ENCODE measurements around the gene CHKB. TPM values are rescaled to one million over a fixed set of nuclear protein-coding genes. Genes with fewer than 3 reads are reported as not detected.

Gene CHKB
- total RNA-seq, 1 donor from 2014 or later: 36.1 TPM

- Mint-ChIP-seq H3K27ac (ENCODE audit: unreplicated experiment) (peak overlapping the region; percentile 69), H3K4me1 (ENCODE audit: low read depth, unreplicated experiment) (peaks cover 3% of the 10 kb centered on the region), H3K36me3 (ENCODE audit: low read depth, unreplicated experiment) (peaks cover 5% of the 10 kb centered on the region), H3K27me3 (ENCODE audit: low read depth, unreplicated experiment) (peaks cover 13% of the 10 kb centered on the region), H3K4me3 (ENCODE audit: unreplicated experiment) (peak overlapping the region; percentile 88), H3K9me3 (ENCODE audit: unreplicated experiment) (no peaks in the 10 kb centered on the region)
- Histone ChIP-seq H4K20me1 (ENCODE audit: insufficient read depth, low read length) (no peaks in the 10 kb centered on the region), H3K27me3 (ENCODE audit: insufficient read depth, low read length) (peaks cover 5% of the 10 kb centered on the region), H3K27ac (ENCODE audit: low read depth, low read length) (peak overlapping the region; percentile 88), H3K9me3 (ENCODE audit: insufficient read depth, low read depth, low read length) (no peaks in the 10 kb centered on the region), H3K4me1 (ENCODE audit: insufficient read depth, low read length) (peaks cover 14% of the 10 kb centered on the region), H3K36me3 (ENCODE audit: insufficient read depth, low read length) (no peaks in the 10 kb centered on the region), H3K4me3 (ENCODE audit: insufficient read depth, low read depth, low read length) (peak overlapping the region; percentile 75), H2AFZ (ENCODE audit: low read depth, low read length) (peak overlapping the region; percentile 99), H3K9ac (ENCODE audit: low read length) (peak overlapping the region; percentile 93), H3K4me2 (ENCODE audit: low read length) (peak overlapping the region; percentile 97), H3K79me2 (ENCODE audit: insufficient read depth, low read length) (peaks cover 6% of the 10 kb centered on the region)
- FAIRE-seq (no peak), DNase-seq (ENCODE audit: low read depth) (peak; percentile 3)
- TF ChIP-seq EZH2 (IDR thresholded peaks at IDR 0.05; ENCODE audit: insufficient read depth, low read length): no peak
- TF ChIP-seq CTCF (IDR thresholded peaks at IDR 0.05; ENCODE audit: insufficient read depth, low read depth, low read length): no peak
Measured at GRCh38 chr22:50581950-50582492, 628 bp downstream of the CHKB start.

GRCh38 chr22:50581031-50581949 is 1.4 kb downstream of the CHKB start:
- H3K27me3 Mint-ChIP-seq (ENCODE audit: low read depth, unreplicated experiment): peaks cover 6% of the 10 kb centered on the region
- peak overlapping the region; percentile 75 for H3K4me3 ChIP-seq (ENCODE audit: insufficient read depth, low read depth, low read length)
- peaks cover 3% of the 10 kb centered on the region for H3K4me1 Mint-ChIP-seq (ENCODE audit: low read depth, unreplicated experiment)
- no peaks in the 10 kb centered on the region for H4K20me1 ChIP-seq (ENCODE audit: insufficient read depth, low read length)
- peaks cover 6% of the 10 kb centered on the region for H3K79me2 ChIP-seq (ENCODE audit: insufficient read depth, low read length)
- FAIRE-seq (no peak), DNase-seq (ENCODE audit: low read depth) (no peak)
- no peaks in the 10 kb centered on the region for H3K36me3 ChIP-seq (ENCODE audit: insufficient read depth, low read length)
- H3K4me2 ChIP-seq (ENCODE audit: low read length): peak overlapping the region; percentile 97
- TF ChIP-seq CTCF (IDR thresholded peaks at IDR 0.05; ENCODE audit: insufficient read depth, low read depth, low read length) (no peak), EZH2 (IDR thresholded peaks at IDR 0.05; ENCODE audit: insufficient read depth, low read length) (no peak)
- H3K9me3 ChIP-seq (ENCODE audit: insufficient read depth, low read depth, low read length): no peaks in the 10 kb centered on the region
- peaks cover 4% of the 10 kb centered on the region for H3K36me3 Mint-ChIP-seq (ENCODE audit: low read depth, unreplicated experiment)
- H3K27ac Mint-ChIP-seq (ENCODE audit: unreplicated experiment): peak overlapping the region; percentile 80
- no peak overlapping the region for H2AFZ ChIP-seq (ENCODE audit: low read depth, low read length)
- H3K9ac ChIP-seq (ENCODE audit: low read length): peak overlapping the region; percentile 93
- peaks cover 8% of the 10 kb centered on the region for H3K27me3 ChIP-seq (ENCODE audit: insufficient read depth, low read length)
- no peaks in the 10 kb centered on the region for H3K9me3 Mint-ChIP-seq (ENCODE audit: unreplicated experiment)
- no peak overlapping the region for H3K27ac ChIP-seq (ENCODE audit: low read depth, low read length)
- peak overlapping the region; percentile 88 for H3K4me3 Mint-ChIP-seq (ENCODE audit: unreplicated experiment)
- peaks cover 14% of the 10 kb centered on the region for H3K4me1 ChIP-seq (ENCODE audit: insufficient read depth, low read length)
